Measurements from ENCODE around the gene INCA1. TPM values are rescaled to one million over a fixed set of nuclear protein-coding genes. Genes with fewer than 3 reads are reported as not detected.

INCA1 gene
- total and polyA plus RNA-seq, 2 donors (not counting 3 experiments of a cell fraction or from before 2014, with no cell fraction given), result 0.71 to 1.0 TPM

DNA sequence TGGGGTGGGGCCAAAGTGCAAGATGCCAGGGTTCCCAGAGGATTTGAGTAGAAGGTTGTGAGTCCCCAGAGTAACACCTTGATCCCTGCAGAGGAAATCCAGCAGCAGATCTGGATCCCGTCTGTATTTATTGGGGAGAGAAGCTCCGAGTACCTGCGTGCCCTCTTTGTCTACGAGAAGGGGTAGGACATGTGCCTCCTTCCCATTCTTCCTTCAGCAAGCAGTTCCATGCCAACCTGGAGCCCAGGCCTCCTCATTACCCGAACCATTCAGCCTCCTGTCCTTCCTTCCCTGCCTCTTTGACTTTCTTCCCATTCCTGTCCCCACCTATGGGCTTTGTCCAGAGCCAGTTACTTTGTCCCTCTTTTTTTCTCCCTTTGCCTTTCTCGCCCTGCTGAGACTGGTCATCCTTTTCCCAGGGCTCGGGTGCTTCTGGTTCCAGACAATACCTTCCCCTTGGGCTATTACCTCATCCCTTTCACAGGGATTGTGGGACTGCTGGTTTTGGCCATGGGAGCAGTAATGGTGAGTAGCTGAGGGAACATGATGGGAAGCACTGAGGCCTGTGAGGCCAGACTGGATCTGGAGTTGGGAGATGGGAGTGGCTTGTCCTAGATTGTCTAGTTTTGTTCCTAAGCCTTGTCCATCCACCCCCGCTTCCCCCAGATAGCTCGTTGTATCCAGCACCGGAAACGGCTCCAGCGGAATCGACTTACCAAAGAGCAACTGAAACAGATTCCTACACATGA lies 54.4 kb downstream of the INCA1 start:
- peaks cover 37% of the 10 kb centered on the region for H3K4me1 ChIP-seq (ENCODE audit: control insufficient read depth, extremely low read depth, insufficient read depth, low read length)
- ChIA-PET CTCF (no interaction called here), POLR2A (no interaction called here)
- DNase-seq (ENCODE audit: low read depth, low spot score) (no peak), FAIRE-seq (no peak)
- H3K4me3 ChIP-seq (replicated peaks in 1 of 3; ENCODE audit: insufficient read depth in 1 of 3, low read depth in 1 of 3, low read length in 3 of 3), result no peak overlapping the region
- TF ChIP-seq EZH2 (IDR thresholded peaks at IDR 0.05; ENCODE audit: borderline replicate concordance, low read depth, low read length, severe bottlenecking) (no peak), MYC (IDR thresholded peaks at IDR 0.05; ENCODE audit: low read depth, low read length) (no peak), POLR2A (IDR thresholded peaks at IDR 0.05; ENCODE audit: low read depth, low read length) (peak; percentile 64), GATA2 (IDR thresholded peaks at IDR 0.05; ENCODE audit: insufficient read depth, insufficient read length, low read depth, low read length) (no peak), POLR2AphosphoS5 (IDR thresholded peaks at IDR 0.05; ENCODE audit: insufficient read depth, low read depth, low read length) (peak; percentile 62), JUN (IDR thresholded peaks at IDR 0.05; ENCODE audit: borderline replicate concordance, insufficient read depth, insufficient read length, low read depth) (no peak), FOS (IDR thresholded peaks at IDR 0.05; ENCODE audit: borderline replicate concordance, insufficient read depth, low read length) (no peak)
- TF ChIP-seq, protein P1, sequence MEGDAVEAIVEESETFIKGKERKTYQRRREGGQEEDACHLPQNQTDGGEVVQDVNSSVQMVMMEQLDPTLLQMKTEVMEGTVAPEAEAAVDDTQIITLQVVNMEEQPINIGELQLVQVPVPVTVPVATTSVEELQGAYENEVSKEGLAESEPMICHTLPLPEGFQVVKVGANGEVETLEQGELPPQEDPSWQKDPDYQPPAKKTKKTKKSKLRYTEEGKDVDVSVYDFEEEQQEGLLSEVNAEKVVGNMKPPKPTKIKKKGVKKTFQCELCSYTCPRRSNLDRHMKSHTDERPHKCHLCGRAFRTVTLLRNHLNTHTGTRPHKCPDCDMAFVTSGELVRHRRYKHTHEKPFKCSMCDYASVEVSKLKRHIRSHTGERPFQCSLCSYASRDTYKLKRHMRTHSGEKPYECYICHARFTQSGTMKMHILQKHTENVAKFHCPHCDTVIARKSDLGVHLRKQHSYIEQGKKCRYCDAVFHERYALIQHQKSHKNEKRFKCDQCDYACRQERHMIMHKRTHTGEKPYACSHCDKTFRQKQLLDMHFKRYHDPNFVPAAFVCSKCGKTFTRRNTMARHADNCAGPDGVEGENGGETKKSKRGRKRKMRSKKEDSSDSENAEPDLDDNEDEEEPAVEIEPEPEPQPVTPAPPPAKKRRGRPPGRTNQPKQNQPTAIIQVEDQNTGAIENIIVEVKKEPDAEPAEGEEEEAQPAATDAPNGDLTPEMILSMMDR (IDR thresholded peaks at IDR 0.05; ENCODE audit: extremely low read depth in 1 of 2, insufficient read depth in 1 of 2, low read depth in 1 of 2, low read length in 2 of 2), result no peak
- TF ChIP-seq, protein P2, sequence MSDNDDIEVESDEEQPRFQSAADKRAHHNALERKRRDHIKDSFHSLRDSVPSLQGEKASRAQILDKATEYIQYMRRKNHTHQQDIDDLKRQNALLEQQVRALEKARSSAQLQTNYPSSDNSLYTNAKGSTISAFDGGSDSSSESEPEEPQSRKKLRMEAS (IDR thresholded peaks at IDR 0.05; ENCODE audit: insufficient read depth, insufficient read length), result no peak
- BruUV-seq (replicated peaks), result no TSS peak
- no peaks in the 10 kb centered on the region for H4K20me1 ChIP-seq (replicated peaks; ENCODE audit: control insufficient read depth, extremely low read depth, insufficient read depth, low read length)
- no peak overlapping the region for H3K9ac ChIP-seq (replicated peaks; ENCODE audit: extremely low read depth, insufficient read depth, low read length)
- dilution Hi-C loops (cut with MboI; ENCODE audit: extremely low pct_ligation_motif_present, low sequenced_read_pairs) (no loop called here), intact Hi-C loops (cut with micrococcal nuclease) (no loop called here)
- no peak overlapping the region for H2AFZ ChIP-seq (ENCODE audit: low read depth, low read length)
- no peaks in the 10 kb centered on the region for H3K9me3 ChIP-seq (replicated peaks; ENCODE audit: control insufficient read depth, insufficient read depth, low read length)
- H3K79me2 ChIP-seq (ENCODE audit: control insufficient read depth, insufficient read depth, low read length), result peaks cover 89% of the 10 kb centered on the region
- no peak overlapping the region for H3K4me2 ChIP-seq (ENCODE audit: insufficient read depth, low read length)
- no peaks in the 10 kb centered on the region for H3K9me1 ChIP-seq (replicated peaks; ENCODE audit: control insufficient read depth, extremely low read depth, insufficient read depth, low read length)
- H3K36me3 ChIP-seq (ENCODE audit: control insufficient read depth in 2 of 2, extremely low read depth in 1 of 2, insufficient read depth in 2 of 2, low read length in 2 of 2), result peaks cover 15 to 32% of the 10 kb centered on the region in 2 experiments
- no peak overlapping the region for H3K27ac ChIP-seq (ENCODE audit: insufficient read depth, low read depth, low read length)
- H3K27me3 ChIP-seq (ENCODE audit: control insufficient read depth in 2 of 2, insufficient read depth in 2 of 2, low read length in 2 of 2), result no peaks in the 10 kb centered on the region
